HG03135 (cell line): ENCODE data around the gene HGD.
"Not testable (repeated sequence)": the region's sequence is repeated elsewhere in the genome, so short reads cannot be mapped to it uniquely, and the experiment has no call there.

Experiments used
- ATAC-seq: cut with Tn5 transposase; IDR thresholded peaks from one replicate; pipeline ENCODE4 v1.9.1; 2021; ENCODE audit warnings: mild to moderate bottlenecking, moderate library complexity; ENCODE audit not compliant: unreplicated experiment

The HGD gene

GRCh38 chr3:120640231-120640630, 41.8 kb downstream of the HGD start:
- no peak for ATAC-seq

GRCh38 chr3:120638820-120639219, 43.2 kb downstream of the HGD start:
- not testable (repeated sequence) for ATAC-seq

- ATAC-seq: no peak
Measured at GRCh38 chr3:120637851-120638559, 44.0 kb downstream of the HGD start.

GRCh38 chr3:120636795-120637401, 45.1 kb downstream of the HGD start:
- no peak for ATAC-seq

- no peak for ATAC-seq
Measured at GRCh38 chr3:120634539-120634938, 47.5 kb downstream of the HGD start.

GRCh38 chr3:120625159-120625586, 56.9 kb downstream of the HGD start:
- no peak for ATAC-seq

GRCh38 chr3:120623727-120624093, 58.3 kb downstream of the HGD start:
- ATAC-seq: no peak

GRCh38 chr3:120622870-120623726, 58.9 kb downstream of the HGD start:
- ATAC-seq: no peak

GRCh38 chr3:120622457-120622856, 59.6 kb downstream of the HGD start:
- ATAC-seq: no peak

GRCh38 chr3:120616745-120617144, 65.3 kb downstream of the HGD start:
- not testable (repeated sequence) for ATAC-seq

GRCh38 chr3:120615847-120616609, 66.0 kb downstream of the HGD start:
- no peak for ATAC-seq

GRCh38 chr3:120614765-120615164, 67.3 kb downstream of the HGD start:
- no peak for ATAC-seq

- ATAC-seq: no peak
Measured at GRCh38 chr3:120608506-120608905, 73.5 kb downstream of the HGD start.

GRCh38 chr3:120604784-120605183, 77.3 kb downstream of the HGD start:
- ATAC-seq: no peak

GRCh38 chr3:120604382-120604781, 77.7 kb downstream of the HGD start:
- ATAC-seq: no peak

- ATAC-seq: no peak
Measured at GRCh38 chr3:120602682-120603081, 79.4 kb downstream of the HGD start.

- no peak for ATAC-seq
Measured at GRCh38 chr3:120601554-120601953, 80.5 kb downstream of the HGD start.

- ATAC-seq: no peak
Measured at GRCh38 chr3:120599211-120599610, 82.8 kb downstream of the HGD start.

GRCh38 chr3:120597445-120598049, 84.5 kb downstream of the HGD start:
- ATAC-seq: peak; percentile 52

- ATAC-seq: no peak
Measured at GRCh38 chr3:120596853-120597223, 85.2 kb downstream of the HGD start.
